Measurements from ENCODE around the gene IFRD2. TPM values are rescaled to one million over a fixed set of nuclear protein-coding genes. Genes with fewer than 3 reads are reported as not detected.

IFRD2 gene
- total RNA-seq, 1 donor from 2014 or later = 38.2 TPM

DNA sequence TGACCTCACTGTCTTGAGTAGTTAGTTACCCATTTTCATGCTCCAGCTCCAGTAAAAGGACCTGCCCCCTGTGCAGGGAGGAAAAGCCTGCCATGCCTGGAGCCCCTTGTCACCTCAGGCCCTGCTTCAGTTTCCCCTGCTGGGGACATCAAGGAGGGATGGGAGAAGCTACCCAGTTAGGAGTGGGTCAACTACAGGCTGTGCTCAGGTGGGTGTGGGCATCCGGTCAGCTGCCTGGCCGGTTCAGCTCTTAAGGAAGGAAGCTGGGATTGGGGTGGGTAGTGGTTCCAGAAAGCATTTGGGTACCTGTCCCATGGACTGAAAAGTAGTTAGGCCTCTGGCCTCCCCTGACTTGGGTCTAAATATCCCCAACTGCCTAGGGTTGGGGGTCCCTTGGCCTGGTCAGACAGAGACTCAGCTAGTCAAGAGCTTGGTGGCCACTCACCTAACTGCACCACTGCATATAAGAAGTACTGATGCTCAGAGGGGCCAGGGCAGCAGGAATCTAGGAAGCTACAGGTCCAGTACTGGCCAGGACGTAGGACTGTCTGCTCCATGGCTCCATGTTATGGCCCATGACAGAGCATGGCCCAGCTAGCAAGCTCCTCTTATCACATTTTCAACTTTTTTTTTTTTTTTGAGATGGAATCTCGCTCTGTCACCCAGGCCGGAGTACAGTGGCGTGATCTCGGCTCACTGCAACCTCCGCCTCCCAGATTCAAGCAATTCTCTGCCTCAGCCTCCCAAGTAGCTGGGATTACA, 12.8 kb downstream of the IFRD2 start:
- no peak for TF ChIP-seq CTCF (IDR thresholded peaks at IDR 0.05; ENCODE audit: partially characterized antibody, unreplicated experiment)
- DNase-seq = no peak
- peaks cover 3% of the 10 kb centered on the region for H3K9me3 Mint-ChIP-seq (ENCODE audit: unreplicated experiment)
- no peak overlapping the region for H3K27ac Mint-ChIP-seq (ENCODE audit: unreplicated experiment)
- H3K36me3 Mint-ChIP-seq (ENCODE audit: unreplicated experiment) = no peaks in the 10 kb centered on the region
- no peak overlapping the region for H3K4me3 Mint-ChIP-seq (ENCODE audit: unreplicated experiment)
- H3K4me1 Mint-ChIP-seq (ENCODE audit: low read depth, unreplicated experiment) = no peaks in the 10 kb centered on the region
- peaks cover 10% of the 10 kb centered on the region for H3K27me3 Mint-ChIP-seq (ENCODE audit: unreplicated experiment)

GRCh38 chr3:50278880-50279224, 13.4 kb downstream of the IFRD2 start, which contains the start of gene LSMEM2:
Gene LSMEM2 (plus strand): TSS chr3:50279087. CDS start chr3:50279114, 27 bp downstream.
- no peak for TF ChIP-seq CTCF (IDR thresholded peaks at IDR 0.05; ENCODE audit: partially characterized antibody, unreplicated experiment)
- H3K4me1 Mint-ChIP-seq (ENCODE audit: low read depth, unreplicated experiment) = no peaks in the 10 kb centered on the region
- no peaks in the 10 kb centered on the region for H3K36me3 Mint-ChIP-seq (ENCODE audit: unreplicated experiment)
- peaks cover 12% of the 10 kb centered on the region for H3K27me3 Mint-ChIP-seq (ENCODE audit: unreplicated experiment)
- H3K4me3 Mint-ChIP-seq (ENCODE audit: unreplicated experiment) = no peak within 1 kb of the TSS
- H3K9me3 Mint-ChIP-seq (ENCODE audit: unreplicated experiment) = peaks cover 4% of the 10 kb centered on the region
- no peak within 1 kb of the TSS for H3K27ac Mint-ChIP-seq (ENCODE audit: unreplicated experiment)
- no peak for DNase-seq

DNA sequence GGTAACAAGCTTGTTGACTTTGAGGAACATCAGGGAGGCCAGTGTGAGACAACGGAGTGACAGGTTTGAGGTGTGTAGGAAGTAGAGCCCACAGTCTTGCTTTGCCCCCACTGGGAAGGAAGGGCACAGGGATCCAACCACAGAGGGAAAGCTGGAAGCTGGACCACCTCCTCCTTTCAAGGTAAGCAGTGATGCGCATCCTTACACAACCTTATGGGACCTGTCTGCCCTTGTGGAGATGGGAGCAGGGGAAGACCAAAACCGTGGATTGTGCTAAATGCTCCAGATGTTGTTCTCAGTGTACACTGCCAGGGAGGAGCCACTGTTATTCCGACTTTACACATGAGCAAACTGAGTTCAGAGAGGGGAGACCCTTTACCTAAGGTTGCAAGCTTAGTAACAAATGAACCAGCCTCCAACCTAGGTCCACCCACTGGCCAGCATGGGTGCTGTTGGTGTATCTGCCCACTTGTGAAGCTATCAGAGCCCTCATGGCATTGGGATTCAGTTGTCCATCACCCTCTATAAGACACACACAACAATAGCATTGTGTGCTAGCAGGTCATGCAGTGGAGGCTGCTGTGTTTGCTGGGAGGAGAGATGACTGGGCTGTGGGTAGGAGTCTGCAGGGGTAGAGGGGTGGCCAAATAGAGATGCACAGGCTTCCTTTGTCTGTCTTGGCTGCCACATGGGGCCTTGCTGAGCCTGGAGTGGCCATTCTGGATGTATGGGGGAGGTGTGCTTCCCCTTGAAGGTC, 13.9 kb downstream of the IFRD2 start:
- TF ChIP-seq CTCF (IDR thresholded peaks at IDR 0.05; ENCODE audit: partially characterized antibody, unreplicated experiment) = no peak
- no peaks in the 10 kb centered on the region for H3K4me1 Mint-ChIP-seq (ENCODE audit: low read depth, unreplicated experiment)
- H3K27ac Mint-ChIP-seq (ENCODE audit: unreplicated experiment) = no peak overlapping the region
- peaks cover 12% of the 10 kb centered on the region for H3K27me3 Mint-ChIP-seq (ENCODE audit: unreplicated experiment)
- H3K4me3 Mint-ChIP-seq (ENCODE audit: unreplicated experiment) = no peak overlapping the region
- no peak for DNase-seq
- peaks cover 4% of the 10 kb centered on the region for H3K9me3 Mint-ChIP-seq (ENCODE audit: unreplicated experiment)
- H3K36me3 Mint-ChIP-seq (ENCODE audit: unreplicated experiment) = no peaks in the 10 kb centered on the region

GRCh38 chr3:50276762-50277101, 15.5 kb downstream of the IFRD2 start:
- Mint-ChIP-seq H3K9me3 (ENCODE audit: unreplicated experiment) (peaks cover 4% of the 10 kb centered on the region), H3K27me3 (ENCODE audit: unreplicated experiment) (peaks cover 10% of the 10 kb centered on the region), H3K4me1 (ENCODE audit: low read depth, unreplicated experiment) (peaks cover 2% of the 10 kb centered on the region), H3K36me3 (ENCODE audit: unreplicated experiment) (no peaks in the 10 kb centered on the region), H3K4me3 (ENCODE audit: unreplicated experiment) (no peak overlapping the region), H3K27ac (ENCODE audit: unreplicated experiment) (no peak overlapping the region)
- no peak for TF ChIP-seq CTCF (IDR thresholded peaks at IDR 0.05; ENCODE audit: partially characterized antibody, unreplicated experiment)
- no peak for DNase-seq
